A549 treated with Mapracorat at 1 μM for 4 hours (cell line): ENCODE measurements around the gene SNX19. TPM values are rescaled to one million over a fixed set of nuclear protein-coding genes. Genes with fewer than 3 reads are reported as not detected.

Experiments used
- total RNA-seq: library from RNA; stranded (reverse); fragments of 200-300 nt; extraction: Qiagen RNA extraction; gene quantifications from 5 replicates; pipeline ENCODE4 v1.2.3, GENCODE V29; 2022

The SNX19 gene, protein sequence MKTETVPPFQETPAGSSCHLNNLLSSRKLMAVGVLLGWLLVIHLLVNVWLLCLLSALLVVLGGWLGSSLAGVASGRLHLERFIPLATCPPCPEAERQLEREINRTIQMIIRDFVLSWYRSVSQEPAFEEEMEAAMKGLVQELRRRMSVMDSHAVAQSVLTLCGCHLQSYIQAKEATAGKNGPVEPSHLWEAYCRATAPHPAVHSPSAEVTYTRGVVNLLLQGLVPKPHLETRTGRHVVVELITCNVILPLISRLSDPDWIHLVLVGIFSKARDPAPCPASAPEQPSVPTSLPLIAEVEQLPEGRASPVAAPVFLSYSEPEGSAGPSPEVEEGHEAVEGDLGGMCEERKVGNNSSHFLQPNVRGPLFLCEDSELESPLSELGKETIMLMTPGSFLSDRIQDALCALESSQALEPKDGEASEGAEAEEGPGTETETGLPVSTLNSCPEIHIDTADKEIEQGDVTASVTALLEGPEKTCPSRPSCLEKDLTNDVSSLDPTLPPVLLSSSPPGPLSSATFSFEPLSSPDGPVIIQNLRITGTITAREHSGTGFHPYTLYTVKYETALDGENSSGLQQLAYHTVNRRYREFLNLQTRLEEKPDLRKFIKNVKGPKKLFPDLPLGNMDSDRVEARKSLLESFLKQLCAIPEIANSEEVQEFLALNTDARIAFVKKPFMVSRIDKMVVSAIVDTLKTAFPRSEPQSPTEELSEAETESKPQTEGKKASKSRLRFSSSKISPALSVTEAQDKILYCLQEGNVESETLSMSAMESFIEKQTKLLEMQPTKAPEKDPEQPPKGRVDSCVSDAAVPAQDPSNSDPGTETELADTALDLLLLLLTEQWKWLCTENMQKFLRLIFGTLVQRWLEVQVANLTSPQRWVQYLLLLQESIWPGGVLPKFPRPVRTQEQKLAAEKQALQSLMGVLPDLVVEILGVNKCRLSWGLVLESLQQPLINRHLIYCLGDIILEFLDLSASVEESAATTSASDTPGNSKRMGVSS
- total RNA-seq = 11.6 to 15.4 TPM (median 12.8 TPM) in 5 replicates

DNA sequence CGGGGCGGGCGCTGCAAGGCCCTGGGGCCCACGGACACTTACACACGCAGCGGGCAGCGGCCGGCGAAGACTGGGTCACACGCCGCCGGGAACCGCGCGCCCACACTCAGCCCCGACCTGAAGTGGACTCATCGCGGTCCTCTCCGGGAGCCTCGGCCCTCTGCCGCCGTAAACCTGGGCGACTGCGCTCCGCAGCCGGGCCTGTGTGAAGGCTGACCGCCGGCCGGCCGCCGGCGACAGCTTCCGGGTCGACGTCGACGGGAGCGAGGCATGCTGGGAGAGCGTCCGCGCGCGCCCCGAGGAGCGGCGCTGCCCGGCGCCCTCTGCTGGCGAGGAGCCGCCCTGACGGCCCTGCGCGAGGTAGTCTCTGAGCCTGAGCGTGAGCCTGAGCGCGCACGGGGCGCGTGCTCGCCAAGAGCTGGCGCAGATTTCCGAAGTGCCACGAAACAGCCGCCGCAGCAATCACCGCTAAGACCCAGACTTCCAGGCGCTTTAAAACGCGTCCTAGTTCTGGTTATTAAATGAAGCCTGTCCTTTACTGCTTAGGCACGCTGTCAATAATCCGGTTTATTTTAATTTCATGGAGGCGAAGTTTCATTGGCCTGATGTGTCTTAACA, at the start of gene SNX19:
Gene SNX19, minus strand, starts transcription at position 242 of the 618 bp plus-strand sequence. CDS start 540 bp downstream, outside the sequence.

